Osteocyte (in vitro differentiated cells): ENCODE measurements around the gene HACD1. TPM values are rescaled to one million over a fixed set of nuclear protein-coding genes. Genes with fewer than 3 reads are reported as not detected.
A peak's percentile ranks its signal among the peaks of the same experiment; 100 is the strongest.

Experiments
- DNase-seq: peaks from one replicate; pipeline ENCODE4 v3.0.0; 2021; ENCODE audit warnings: mixed read lengths; ENCODE audit not compliant: unreplicated experiment; ENCODE audit errors: extremely low spot score
- H3K27ac Mint-ChIP-seq: one replicate; pipeline ENCODE4 v1.8.0; 2021; ENCODE audit warnings: mild to moderate bottlenecking, mixed read lengths; ENCODE audit not compliant: unreplicated experiment
- H3K27me3 Mint-ChIP-seq: one replicate; pipeline ENCODE4 v1.8.0; 2021; ENCODE audit warnings: mixed read lengths; ENCODE audit not compliant: unreplicated experiment
- H3K36me3 Mint-ChIP-seq: one replicate; pipeline ENCODE4 v1.8.0; 2021; ENCODE audit warnings: mixed read lengths; ENCODE audit not compliant: unreplicated experiment
- H3K4me1 Mint-ChIP-seq: one replicate; pipeline ENCODE4 v1.8.0; 2021; ENCODE audit warnings: mixed read lengths; ENCODE audit not compliant: unreplicated experiment
- H3K4me3 Mint-ChIP-seq: one replicate; pipeline ENCODE4 v1.8.0; 2021; ENCODE audit warnings: mild to moderate bottlenecking, moderate library complexity, mixed read lengths; ENCODE audit not compliant: unreplicated experiment
- H3K9me3 Mint-ChIP-seq: one replicate; pipeline ENCODE4 v1.8.0; 2021; ENCODE audit warnings: mixed read lengths; ENCODE audit not compliant: unreplicated experiment
- CTCF ChIP-seq: fragments of 200-600 bp; sonication (generic); IDR thresholded peaks from 2 replicates; pipeline ENCODE4 v1.5.0; 2021; ENCODE audit warnings: antibody characterized with exemption, mild to moderate bottlenecking, moderate library complexity
- total RNA-seq: library from RNA; stranded (reverse); gene quantifications from 2 replicates; pipeline ENCODE4 v1.2.1, GENCODE V29; 2021

The HACD1 gene
- total RNA-seq, 1 donor from 2014 or later: 25.1 TPM

GRCh38 chr10:17607603-17608332 lies 9.4 kb downstream of the HACD1 start:
- peak; percentile 83 for TF ChIP-seq CTCF
- H3K27ac Mint-ChIP-seq: no peak overlapping the region
- peaks cover 2% of the 10 kb centered on the region for H3K36me3 Mint-ChIP-seq
- H3K4me1 Mint-ChIP-seq: no peaks in the 10 kb centered on the region
- H3K27me3 Mint-ChIP-seq: no peaks in the 10 kb centered on the region
- H3K9me3 Mint-ChIP-seq: no peaks in the 10 kb centered on the region
- no peak overlapping the region for H3K4me3 Mint-ChIP-seq
- DNase-seq: peak; percentile 42

- peaks cover 2% of the 10 kb centered on the region for H3K36me3 Mint-ChIP-seq
Observed at GRCh38 chr10:17607060-17607459, 10.1 kb downstream of the HACD1 start.

GRCh38 chr10:17606547-17607040 lies 10.6 kb downstream of the HACD1 start:
- no peak overlapping the region for H3K27ac Mint-ChIP-seq
- DNase-seq: no peak
- H3K27me3 Mint-ChIP-seq: no peaks in the 10 kb centered on the region
- no peaks in the 10 kb centered on the region for H3K9me3 Mint-ChIP-seq
- no peaks in the 10 kb centered on the region for H3K4me1 Mint-ChIP-seq
- no peak overlapping the region for H3K4me3 Mint-ChIP-seq
- TF ChIP-seq CTCF: no peak
- H3K36me3 Mint-ChIP-seq: peaks cover 2% of the 10 kb centered on the region

More at GRCh38 chr10:17607060-17607459, 10.1 kb downstream of the HACD1 start:
- H3K4me3 Mint-ChIP-seq: no peak overlapping the region
- H3K27ac Mint-ChIP-seq: no peak overlapping the region
- TF ChIP-seq CTCF: no peak
- H3K27me3 Mint-ChIP-seq: no peaks in the 10 kb centered on the region
- no peaks in the 10 kb centered on the region for H3K9me3 Mint-ChIP-seq
- no peaks in the 10 kb centered on the region for H3K4me1 Mint-ChIP-seq
- no peak for DNase-seq

GRCh38 chr10:17605936-17606335 lies 11.2 kb downstream of the HACD1 start:
- Mint-ChIP-seq H3K36me3 (peaks cover 2% of the 10 kb centered on the region), H3K27ac (no peak overlapping the region), H3K27me3 (no peaks in the 10 kb centered on the region), H3K4me3 (no peak overlapping the region), H3K4me1 (no peaks in the 10 kb centered on the region), H3K9me3 (no peaks in the 10 kb centered on the region)
- DNase-seq: no peak
- no peak for TF ChIP-seq CTCF

GRCh38 chr10:17599089-17599488 lies 18.1 kb downstream of the HACD1 start:
- peak; percentile 66 for TF ChIP-seq CTCF
- Mint-ChIP-seq H3K27me3 (no peaks in the 10 kb centered on the region), H3K4me1 (no peaks in the 10 kb centered on the region), H3K27ac (no peak overlapping the region), H3K36me3 (peaks cover 2% of the 10 kb centered on the region), H3K9me3 (no peaks in the 10 kb centered on the region), H3K4me3 (no peak overlapping the region)
- peak; percentile 64 for DNase-seq
